AG09309 (cell line): ENCODE data around the gene NVL.
"Not testable (repeated sequence)": the region's sequence is repeated elsewhere in the genome, so short reads cannot be mapped to it uniquely, and the experiment has no call there.

Source experiments
- DNase-seq: peaks from one replicate; pipeline ENCODE4 v3.0.0-alpha.2; 2010; ENCODE audit warnings: low read depth
- H3K4me3 ChIP-seq: 2 replicates; pipeline ENCODE4 v1.5.1; 2011; ENCODE audit warnings: mild to moderate bottlenecking, low read depth, low read length, moderate library complexity; ENCODE audit not compliant: control insufficient read depth
- CTCF ChIP-seq: IDR thresholded peaks from 2 replicates; pipeline ENCODE4 v1.5.1; 2011; ENCODE audit warnings: mild to moderate bottlenecking, low read depth, low read length, inconsistent platforms; ENCODE audit not compliant: insufficient read depth, control insufficient read depth; ENCODE audit errors: missing control alignments

NVL gene

GRCh38 chr1:224317383-224318045 is 12.5 kb downstream of the NVL start:
- TF ChIP-seq CTCF = no peak
- no peak overlapping the region for H3K4me3 ChIP-seq
- no peak for DNase-seq

- H3K4me3 ChIP-seq = no peak overlapping the region
- no peak for DNase-seq
- no peak for TF ChIP-seq CTCF
Observed at GRCh38 chr1:224312025-224312424, 17.9 kb downstream of the NVL start.

- not testable (repeated sequence) for H3K4me3 ChIP-seq, DNase-seq
Observed at GRCh38 chr1:224311503-224311902, 18.5 kb downstream of the NVL start.

GRCh38 chr1:224308064-224308463 is 21.9 kb downstream of the NVL start:
- no peak overlapping the region for H3K4me3 ChIP-seq
- no peak for DNase-seq
- TF ChIP-seq CTCF = no peak

- no peak overlapping the region for H3K4me3 ChIP-seq
- DNase-seq = no peak
- TF ChIP-seq CTCF = no peak
Observed at GRCh38 chr1:224304767-224305166, 25.2 kb downstream of the NVL start.

GRCh38 chr1:224302947-224303346 is 27.0 kb downstream of the NVL start:
- no peak for DNase-seq
- no peak overlapping the region for H3K4me3 ChIP-seq
- TF ChIP-seq CTCF = no peak

- no peak for TF ChIP-seq CTCF
- DNase-seq = no peak
- H3K4me3 ChIP-seq = no peak overlapping the region
Observed at GRCh38 chr1:224301391-224301790, 28.6 kb downstream of the NVL start.
